GM15510 (cell line): ENCODE results near the gene CYP21A2.

ENCODE experiments used
- POLR2A ChIP-seq: IDR thresholded peaks from 3 replicates; pipeline ENCODE4 v1.6.1; 2011; ENCODE audit warnings: borderline replicate concordance; ENCODE audit not compliant: insufficient read length; ENCODE audit errors: extremely low read depth

Gene CYP21A2

GRCh38 chr6:32069878-32070515, 31.8 kb downstream of the CYP21A2 start:
- no peak for TF ChIP-seq POLR2A

- TF ChIP-seq POLR2A: no peak
Measured at GRCh38 chr6:32070814-32071543, 32.8 kb downstream of the CYP21A2 start.

GRCh38 chr6:32073101-32073500, 34.9 kb downstream of the CYP21A2 start:
- no peak for TF ChIP-seq POLR2A

- no peak for TF ChIP-seq POLR2A
Measured at GRCh38 chr6:32073613-32074012, 35.4 kb downstream of the CYP21A2 start.

- no peak for TF ChIP-seq POLR2A
Measured at GRCh38 chr6:32074996-32075532, 36.8 kb downstream of the CYP21A2 start.

GRCh38 chr6:32075781-32076180, 37.6 kb downstream of the CYP21A2 start:
- TF ChIP-seq POLR2A: no peak

GRCh38 chr6:32076321-32076809, 38.1 kb downstream of the CYP21A2 start:
- TF ChIP-seq POLR2A: no peak

GRCh38 chr6:32079566-32080290, 41.5 kb downstream of the CYP21A2 start:
- no peak for TF ChIP-seq POLR2A

GRCh38 chr6:32081168-32081990, 43.2 kb downstream of the CYP21A2 start:
- no peak for TF ChIP-seq POLR2A

- no peak for TF ChIP-seq POLR2A
Measured at GRCh38 chr6:32082478-32082877, 44.3 kb downstream of the CYP21A2 start.

- no peak for TF ChIP-seq POLR2A
Measured at GRCh38 chr6:32082935-32083334, 44.7 kb downstream of the CYP21A2 start.

- TF ChIP-seq POLR2A: no peak
Measured at GRCh38 chr6:32083812-32084768, 45.9 kb downstream of the CYP21A2 start.

- no peak for TF ChIP-seq POLR2A
Measured at GRCh38 chr6:32084780-32085179, 46.6 kb downstream of the CYP21A2 start.
